Measurements from ENCODE around the gene LHFPL6.

LHFPL6 gene

DNA sequence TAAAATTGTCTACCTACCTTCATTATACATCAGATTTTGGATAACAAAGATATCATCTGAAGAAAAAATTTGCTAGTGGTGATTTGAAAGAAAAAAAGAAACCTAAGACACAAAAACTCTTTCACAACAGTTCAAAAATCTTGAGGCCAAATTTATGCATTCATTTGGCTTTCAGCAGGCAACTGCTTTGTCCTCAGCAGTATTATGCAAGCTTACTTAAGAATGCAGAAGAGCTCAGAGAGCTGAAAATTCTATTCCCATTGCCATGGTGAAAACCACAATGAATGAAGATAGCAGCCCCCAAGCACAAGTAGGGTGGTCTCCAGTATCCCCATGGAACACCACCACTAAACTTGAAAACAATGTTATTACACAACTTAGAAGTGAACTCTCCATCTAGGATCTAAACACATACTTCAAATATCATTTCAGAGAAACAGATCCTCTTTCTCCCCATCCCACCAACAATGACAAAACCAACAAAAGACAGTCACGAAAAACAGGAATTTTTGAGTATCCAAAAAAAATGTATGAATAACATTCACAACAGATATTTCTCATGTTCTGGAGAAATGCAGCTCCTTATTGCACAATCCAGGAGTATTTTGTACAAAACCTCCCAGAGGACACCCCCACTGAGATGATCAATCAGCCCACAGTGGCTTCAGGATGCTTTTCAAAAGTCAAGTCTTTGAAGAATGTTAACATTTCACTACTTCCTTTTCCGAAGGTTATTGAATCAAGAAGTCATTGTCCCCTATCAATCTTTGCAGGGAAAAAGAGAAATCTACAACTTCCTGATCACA lies 192.7 kb downstream of the LHFPL6 start:
- no peak for DNase-seq

DNA sequence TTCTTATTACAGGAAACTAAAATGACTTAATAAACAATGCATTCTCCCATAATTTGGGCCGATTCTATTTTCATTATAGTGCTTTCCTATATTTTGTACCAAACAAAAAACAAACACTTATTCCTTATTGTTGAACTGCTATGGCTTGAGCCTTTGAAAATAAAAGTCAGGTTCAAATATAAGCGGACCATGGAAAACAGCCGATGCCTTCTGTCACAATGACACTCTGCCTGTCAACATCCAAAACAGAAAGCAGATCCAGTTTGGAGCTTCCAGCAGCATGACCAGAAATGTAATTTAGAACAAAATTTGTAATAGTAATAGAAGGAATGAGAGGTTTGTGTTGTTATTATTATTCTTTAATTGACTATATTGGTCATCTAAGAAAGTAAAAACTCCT lies 194.5 kb downstream of the LHFPL6 start:
- DNase-seq: no peak

- DNase-seq: no peak
Measured at GRCh38 chr13:39407786-39408185, 195.2 kb downstream of the LHFPL6 start.

DNA sequence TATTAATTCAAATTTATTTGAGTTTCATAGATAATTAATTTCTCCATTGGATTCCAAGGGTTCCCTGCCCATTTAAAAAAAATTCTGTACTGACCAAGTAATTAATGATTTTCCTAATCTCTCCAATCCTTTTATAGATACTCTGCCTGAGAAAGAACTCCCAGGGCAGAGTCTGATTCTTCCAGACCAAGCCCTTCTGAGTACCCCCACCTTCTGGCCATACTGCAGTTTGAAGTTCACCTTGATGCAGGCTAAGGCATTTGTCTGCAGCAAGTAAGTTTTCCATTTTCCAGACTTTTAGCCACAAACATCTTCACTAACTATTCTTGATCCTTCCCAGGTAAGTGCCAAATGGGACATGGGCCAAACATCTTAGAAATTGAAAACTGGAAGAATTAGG lies 195.9 kb downstream of the LHFPL6 start:
- DNase-seq: no peak

DNA sequence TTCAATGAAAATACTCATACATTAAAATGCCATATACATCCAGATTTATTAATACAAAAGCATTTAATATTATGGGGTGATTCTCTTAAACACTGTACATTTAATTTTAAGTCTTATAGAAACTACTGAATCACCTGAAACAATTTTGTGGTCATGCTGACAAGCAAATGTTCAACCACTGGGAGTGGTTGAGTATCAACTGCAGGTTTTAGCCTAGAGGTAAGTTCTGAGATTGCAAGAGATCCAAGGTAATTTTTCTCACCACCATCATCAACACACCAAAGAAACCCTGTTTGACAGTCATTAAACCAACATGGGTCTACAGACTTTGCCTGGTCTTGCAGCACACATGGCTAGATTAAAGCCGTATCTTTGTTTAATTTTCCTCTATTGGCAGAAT lies 196.3 kb downstream of the LHFPL6 start:
- DNase-seq: no peak

DNA sequence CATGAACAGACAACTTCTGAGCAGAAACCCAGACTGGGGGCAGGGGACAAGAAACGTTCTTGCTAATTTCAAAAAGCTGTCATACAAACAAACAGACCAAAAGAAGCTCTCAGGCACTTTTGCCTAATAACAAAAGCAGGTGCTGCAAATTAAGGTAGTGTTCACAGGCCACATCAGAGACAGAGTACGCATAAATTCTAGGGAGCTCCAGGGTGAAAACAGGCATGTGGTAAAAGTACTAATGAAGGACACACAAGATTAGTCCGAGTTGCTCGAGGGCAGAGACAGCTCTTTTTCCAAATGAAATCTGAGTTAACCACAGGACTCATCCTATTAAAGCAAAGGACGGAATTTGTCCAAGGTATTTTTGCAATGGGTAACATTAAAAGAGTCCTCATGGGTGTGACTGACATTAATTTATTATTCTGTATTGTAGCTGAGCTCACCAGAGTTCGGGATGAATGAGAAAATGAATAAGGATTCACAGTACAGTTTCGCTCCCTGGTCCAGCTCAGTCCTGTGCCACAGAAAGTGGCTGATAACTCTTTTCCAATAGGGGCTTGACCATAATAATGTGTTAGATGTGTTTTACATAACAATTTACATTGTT lies 197.3 kb downstream of the LHFPL6 start:
- no peak for DNase-seq

GRCh38 chr13:39405107-39405506 lies 197.9 kb downstream of the LHFPL6 start:
- no peak for DNase-seq

- no peak for DNase-seq
Measured at GRCh38 chr13:39403106-39403505, 199.9 kb downstream of the LHFPL6 start.

DNA sequence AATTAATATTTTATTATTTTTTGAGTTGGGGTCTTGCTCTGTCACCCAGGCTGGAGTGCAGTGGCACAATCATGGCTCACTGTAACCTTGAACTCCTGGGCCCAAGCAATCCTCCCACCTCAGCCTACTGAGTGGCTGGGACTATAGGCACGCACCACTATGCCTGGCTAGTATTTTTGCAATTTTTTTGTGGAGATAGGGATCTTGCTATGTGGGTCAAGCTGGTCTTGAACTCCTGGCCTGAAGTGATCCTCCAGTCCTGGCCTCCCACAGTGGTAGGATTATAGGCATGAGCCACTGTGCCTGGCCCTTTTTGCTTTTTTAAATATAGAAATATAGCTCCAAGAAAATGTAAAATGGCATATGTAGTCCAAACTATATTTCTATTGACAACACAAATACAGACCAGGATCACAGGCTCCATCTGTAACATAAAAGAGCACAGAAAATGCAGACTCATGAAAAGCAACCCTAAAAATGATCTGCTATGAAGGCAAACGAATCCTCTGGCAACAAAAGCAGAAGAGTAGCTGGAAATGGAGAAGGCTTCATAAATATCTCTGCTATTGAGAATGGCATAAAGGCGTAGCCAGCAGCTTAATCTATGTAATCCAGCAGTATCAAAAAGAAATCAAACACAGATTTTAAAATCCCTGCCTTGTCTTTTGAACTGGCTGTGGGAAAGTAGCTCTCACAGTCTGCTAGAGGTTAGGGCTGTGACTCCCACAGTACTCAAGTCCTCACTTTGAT lies 200.6 kb downstream of the LHFPL6 start:
- DNase-seq: no peak

DNA sequence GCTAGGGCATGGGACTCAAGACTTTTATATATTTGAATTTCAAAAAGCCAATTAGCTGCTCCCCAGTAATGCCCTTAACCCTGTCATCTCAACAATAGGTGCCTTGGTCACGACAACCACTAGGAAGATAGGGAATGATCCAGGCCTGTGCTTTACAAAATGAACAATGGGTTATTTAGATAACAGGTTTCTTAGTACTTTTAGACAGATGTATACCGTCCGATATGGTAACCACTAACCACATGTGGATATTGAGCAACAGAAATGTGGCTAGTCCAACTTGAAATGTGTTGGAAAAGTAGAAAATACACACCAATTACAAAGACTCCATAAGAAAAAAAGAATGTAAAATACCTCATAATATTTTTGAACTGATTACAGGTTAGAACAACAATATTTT lies 201.2 kb downstream of the LHFPL6 start:
- no peak for DNase-seq

GRCh38 chr13:39401046-39401705 lies 201.8 kb downstream of the LHFPL6 start:
- DNase-seq: no peak

DNA sequence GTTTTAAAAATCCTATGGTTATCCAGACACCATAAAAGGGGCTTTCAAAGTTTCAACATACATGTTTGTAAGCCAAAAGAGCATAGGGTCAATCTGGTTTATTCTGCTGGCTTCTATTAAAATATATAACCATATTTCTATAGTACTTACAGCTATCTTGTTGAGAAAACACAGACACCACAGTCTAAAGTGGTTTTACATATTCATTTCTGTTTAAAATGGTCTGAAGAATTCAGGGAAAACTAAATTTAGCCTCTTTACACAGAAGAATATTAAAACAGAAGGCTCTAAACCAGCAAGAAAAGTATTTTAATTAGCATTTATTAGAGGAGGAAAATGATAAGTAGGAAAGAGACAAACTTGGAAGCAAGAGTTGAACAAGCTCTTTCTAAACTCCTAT lies 203.9 kb downstream of the LHFPL6 start:
- DNase-seq: no peak

DNA sequence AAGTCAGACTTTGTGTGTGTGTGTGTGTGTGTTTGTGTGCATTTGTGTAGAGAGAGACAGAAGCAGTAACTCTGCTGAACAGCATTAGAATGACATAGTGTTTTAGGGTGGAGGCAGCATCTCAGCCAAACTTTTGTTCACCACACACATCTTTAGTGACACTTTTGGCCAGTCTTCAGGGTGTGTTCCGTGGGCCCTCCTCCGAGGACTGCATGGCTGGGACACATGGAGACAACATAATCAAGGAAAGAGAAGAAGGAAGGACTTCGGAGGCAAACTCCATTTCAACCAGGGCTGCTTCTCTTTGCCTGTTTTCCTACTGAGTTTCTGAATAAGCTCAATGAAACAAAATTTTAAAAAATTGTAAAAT lies 205.1 kb downstream of the LHFPL6 start:
- no peak for DNase-seq

DNA sequence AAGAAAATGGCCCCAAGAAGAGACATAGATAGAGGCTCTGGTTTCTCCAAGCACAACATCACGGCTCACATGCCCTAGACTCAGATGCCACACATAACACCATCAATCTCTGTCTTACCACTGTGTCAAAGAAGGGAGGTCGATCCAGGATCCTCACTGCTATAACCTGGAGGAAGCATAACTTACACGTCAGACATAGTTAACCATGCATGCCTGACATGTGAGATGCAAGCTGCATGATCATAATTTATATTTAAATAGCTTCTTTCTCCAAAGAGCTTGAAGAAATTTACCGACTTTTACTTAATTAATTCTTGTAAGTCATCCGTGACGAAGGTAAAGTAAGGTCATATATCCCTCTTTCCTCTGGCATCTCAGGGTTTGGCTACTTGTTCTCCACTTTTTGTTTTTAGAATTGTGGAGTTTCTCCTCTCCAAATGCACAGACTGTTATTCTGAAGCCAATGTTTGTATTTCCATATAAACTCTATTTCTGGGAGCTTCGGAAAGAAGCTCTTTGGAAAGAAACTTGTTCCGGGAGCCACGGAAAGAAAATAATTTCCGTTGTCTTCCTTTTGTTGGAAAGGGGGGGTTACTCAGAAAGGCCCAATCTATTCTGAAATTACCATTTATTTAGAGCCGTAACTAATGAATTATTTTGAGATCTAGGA lies 205.6 kb downstream of the LHFPL6 start:
- no peak for DNase-seq

DNA sequence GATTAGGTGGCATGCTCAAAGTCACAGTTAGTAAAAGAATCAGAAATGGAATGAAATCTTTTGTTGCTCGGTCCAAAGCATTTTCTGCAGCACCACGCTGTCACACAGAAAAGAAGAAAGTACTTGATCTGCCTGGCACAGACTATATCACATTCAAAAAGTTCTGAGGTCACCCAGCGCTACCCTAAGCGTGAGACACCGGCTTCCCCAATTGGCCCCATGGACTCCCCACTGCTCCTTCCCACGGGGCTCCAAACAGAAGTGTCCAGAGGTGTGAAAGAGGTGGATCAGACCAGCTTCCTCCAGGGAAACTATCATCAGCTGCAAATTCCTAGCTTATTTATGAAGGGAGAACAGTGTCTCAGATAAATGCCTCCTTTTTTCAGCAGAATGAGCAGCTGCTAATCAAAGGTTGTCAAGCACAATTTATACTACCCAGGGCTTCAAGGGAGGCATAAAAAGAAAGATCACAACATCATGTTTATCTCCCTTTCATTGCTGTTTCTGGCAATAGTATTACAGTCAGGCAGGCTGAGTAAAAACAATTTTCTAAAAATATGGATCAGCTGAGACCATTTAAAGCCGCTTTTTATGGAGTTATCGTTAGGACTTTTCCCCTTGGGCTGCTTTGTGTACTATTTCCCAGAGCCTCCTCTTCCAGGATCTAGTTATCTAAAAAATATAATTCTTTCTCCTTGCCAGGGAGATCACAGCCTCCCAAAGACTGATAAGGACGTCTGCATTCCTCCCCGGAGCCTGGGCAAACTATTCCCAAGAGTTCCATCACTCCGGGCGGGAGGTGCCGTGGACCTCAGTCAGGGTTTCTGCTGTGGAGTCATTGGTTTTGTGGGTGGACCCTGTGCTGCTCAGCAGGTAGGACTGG lies 208.0 kb downstream of the LHFPL6 start:
- no peak for DNase-seq

DNA sequence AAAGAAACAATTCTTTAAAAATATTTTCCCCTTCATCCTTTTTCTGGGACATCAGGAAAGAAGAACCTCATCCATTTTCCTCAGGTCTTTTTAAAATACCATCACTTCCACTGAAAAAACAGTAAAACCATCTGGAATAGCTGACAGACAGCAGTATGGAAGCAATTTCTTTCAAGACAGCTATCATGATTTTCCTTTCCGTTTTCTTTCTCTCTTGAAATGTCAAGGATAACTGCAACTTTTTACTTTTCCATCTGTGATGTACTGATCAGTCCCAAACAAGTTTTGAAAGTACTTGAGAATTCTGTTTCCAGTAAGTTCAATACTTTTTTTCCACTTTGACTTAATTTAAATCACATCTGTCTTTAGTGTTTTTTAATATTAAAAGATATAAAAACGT lies 211.2 kb downstream of the LHFPL6 start:
- no peak for DNase-seq

DNA sequence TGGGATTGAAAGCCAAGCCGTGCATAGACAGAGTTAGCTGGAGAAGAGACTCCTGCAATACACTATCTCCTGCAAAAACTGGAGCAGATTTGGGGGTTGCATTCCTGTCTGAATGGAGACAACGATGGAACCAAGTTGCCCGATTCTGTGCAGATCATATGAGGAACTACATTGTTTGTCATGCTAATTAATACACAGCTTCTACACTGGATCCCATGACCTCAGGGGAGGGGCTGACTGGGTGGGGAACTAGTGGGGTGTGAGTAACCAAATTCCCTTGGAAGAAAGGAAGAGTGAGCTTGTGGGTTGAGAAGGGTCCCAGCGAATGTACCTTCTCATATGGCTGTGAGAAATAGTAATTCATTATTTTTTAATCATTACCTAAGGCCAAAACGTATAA lies 214.0 kb downstream of the LHFPL6 start:
- no peak for DNase-seq

DNA sequence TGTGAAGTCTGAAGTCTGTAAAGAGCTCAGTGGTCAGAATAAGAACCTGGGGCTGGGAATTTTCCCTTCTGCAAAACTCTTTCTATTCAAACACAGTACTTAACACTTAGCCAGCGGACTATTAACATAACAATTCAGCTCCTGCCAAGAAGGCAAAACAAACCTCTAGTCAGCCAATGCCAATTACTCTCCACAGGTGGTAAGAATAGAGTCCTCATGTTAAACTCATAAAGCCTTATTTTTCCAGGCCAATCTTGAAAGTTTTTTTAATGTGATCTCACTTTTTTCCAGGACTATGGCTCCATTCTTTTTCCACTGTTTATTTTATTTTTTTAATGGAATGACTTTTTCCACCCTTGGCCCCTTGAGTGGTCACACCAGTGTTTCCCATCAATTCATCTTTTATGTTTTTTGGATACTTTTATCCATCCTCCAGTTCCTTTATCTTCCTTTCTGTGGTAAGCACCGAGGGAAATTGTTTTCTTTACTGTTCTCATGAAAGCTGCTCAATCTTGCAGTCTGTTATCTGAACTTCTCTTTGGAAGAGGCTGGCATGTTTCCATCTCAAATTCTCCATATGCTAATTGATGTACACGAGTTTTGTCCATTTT lies 217.3 kb downstream of the LHFPL6 start:
- no peak for DNase-seq

GRCh38 chr13:39385154-39385553 lies 217.8 kb downstream of the LHFPL6 start:
- DNase-seq: no peak

GRCh38 chr13:39381456-39381855 lies 221.5 kb downstream of the LHFPL6 start:
- no peak for DNase-seq

Data from stimulated activated CD4-positive, alpha-beta T cell treated with anti-CD3 and anti-CD28 coated beads, Interleukin-15, amount 100 ng/mL, for 24 hours (primary cell).